NCI-H460 (cell line): ENCODE data around the gene B3GALT6. TPM values are rescaled to one million over a fixed set of nuclear protein-coding genes. Genes with fewer than 3 reads are reported as not detected.
"Not testable (repeated sequence)": the region's sequence is repeated elsewhere in the genome, so short reads cannot be mapped to it uniquely, and the experiment has no call there.

Experiments used
- DNase-seq: peaks from one replicate; pipeline ENCODE4 v3.0.0-alpha.2; 2016; ENCODE audit warnings: low read depth; ENCODE audit errors: extremely low read depth
- polyA plus RNA-seq: library from polyadenylated mRNA; depleted of rRNA; stranded (reverse); fragments of >200 nt; gene quantifications from 2 replicates; pipeline ENCODE4 v1.2.3, GENCODE V29; 2014; cell fraction: nucleus; rRNA removed
- total RNA-seq: library from RNA; depleted of rRNA; stranded (reverse); fragments of >200 nt; shearing (Covaris generic); gene quantifications from 2 replicates; pipeline ENCODE4 v1.2.3, GENCODE V29; 2014; rRNA removed

Gene B3GALT6
- total RNA-seq = 15.6 and 17.5 TPM in 2 replicates
- polyA plus RNA-seq = 22.9 and 29.8 TPM in 2 replicates

DNA sequence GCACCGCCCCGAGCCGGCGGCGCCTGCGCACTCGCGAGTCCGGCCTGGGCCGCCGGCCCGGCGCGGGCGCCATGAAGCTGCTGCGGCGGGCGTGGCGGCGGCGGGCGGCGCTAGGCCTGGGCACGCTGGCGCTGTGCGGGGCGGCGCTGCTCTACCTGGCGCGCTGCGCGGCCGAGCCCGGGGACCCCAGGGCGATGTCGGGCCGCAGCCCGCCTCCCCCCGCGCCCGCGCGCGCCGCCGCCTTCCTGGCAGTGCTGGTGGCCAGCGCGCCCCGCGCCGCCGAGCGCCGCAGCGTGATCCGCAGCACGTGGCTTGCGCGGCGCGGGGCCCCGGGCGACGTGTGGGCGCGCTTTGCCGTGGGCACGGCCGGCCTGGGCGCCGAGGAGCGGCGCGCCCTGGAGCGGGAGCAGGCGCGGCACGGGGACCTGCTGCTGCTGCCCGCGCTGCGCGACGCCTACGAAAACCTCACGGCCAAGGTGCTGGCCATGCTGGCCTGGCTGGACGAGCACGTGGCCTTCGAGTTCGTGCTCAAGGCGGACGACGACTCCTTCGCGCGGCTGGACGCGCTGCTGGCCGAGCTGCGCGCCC lies at the start of gene B3GALT6:
B3GALT6 (plus strand) TSS at position 30 of the 588 bp plus-strand sequence; CDS start at position 72, 42 bp downstream.
- DNase-seq = no peak

DNA sequence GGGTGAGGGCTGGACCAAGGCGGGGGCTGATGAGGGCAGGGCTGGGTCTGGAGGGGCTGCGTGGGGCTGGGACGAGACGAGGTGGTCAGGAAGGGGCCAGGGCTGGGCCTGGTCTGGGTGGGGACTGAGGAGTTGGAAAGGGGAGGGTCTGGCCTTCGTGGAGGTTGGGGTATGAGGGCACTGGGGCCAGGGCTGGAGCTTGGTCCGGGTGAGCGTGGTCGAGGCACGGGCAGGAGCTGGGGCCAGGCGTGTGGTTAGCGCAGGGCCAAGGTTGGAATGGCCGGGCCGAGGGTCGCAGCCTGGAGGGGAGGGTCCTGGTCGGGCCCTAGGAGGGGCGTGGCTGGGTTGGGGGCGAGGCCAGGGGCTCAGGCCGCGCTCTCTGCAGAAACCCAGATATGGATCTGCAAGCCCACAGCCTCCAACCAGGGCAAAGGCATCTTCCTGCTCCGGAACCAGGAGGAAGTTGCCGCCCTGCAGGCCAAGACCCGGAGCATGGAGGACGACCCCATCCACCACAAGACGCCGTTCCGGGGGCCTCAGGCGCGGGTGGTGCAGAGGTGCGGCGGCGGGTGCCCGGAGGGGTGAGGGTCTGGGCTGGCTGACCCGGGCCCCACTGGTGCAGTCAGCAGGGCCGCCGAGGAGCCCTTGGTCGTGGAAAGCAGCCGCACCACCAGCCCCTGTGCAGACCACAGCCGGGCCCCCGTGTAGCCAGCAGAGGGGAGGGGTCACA lies 49.4 kb upstream of the B3GALT6 start:
- no peak for DNase-seq

DNA sequence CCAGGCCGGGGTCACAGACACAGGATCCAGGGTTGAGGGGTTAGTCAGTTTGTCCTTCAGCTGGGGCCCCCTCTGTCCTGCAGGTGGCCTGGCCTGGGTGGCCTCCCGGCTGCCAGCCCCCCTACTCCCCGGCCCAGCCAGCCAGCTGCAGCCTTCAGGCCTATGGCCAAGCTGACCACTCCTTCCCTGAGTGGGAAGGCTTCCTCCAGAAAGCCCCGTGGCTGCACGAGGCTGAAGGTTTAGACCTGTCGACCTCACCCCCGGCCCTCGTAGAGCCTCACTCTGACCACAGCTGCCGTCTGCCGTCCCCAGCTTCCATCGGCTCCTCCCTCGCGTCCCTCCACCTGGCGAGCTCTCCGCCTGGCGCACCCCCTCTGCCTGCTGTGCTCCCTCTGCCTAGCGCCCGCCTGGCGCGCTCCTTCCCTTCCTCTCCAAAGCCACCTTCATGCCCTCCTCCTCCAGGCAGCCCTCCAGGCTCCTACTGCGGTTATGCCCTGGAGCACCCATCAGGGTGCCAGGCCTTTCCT lies 48.8 kb upstream of the B3GALT6 start:
- DNase-seq = no peak

DNA sequence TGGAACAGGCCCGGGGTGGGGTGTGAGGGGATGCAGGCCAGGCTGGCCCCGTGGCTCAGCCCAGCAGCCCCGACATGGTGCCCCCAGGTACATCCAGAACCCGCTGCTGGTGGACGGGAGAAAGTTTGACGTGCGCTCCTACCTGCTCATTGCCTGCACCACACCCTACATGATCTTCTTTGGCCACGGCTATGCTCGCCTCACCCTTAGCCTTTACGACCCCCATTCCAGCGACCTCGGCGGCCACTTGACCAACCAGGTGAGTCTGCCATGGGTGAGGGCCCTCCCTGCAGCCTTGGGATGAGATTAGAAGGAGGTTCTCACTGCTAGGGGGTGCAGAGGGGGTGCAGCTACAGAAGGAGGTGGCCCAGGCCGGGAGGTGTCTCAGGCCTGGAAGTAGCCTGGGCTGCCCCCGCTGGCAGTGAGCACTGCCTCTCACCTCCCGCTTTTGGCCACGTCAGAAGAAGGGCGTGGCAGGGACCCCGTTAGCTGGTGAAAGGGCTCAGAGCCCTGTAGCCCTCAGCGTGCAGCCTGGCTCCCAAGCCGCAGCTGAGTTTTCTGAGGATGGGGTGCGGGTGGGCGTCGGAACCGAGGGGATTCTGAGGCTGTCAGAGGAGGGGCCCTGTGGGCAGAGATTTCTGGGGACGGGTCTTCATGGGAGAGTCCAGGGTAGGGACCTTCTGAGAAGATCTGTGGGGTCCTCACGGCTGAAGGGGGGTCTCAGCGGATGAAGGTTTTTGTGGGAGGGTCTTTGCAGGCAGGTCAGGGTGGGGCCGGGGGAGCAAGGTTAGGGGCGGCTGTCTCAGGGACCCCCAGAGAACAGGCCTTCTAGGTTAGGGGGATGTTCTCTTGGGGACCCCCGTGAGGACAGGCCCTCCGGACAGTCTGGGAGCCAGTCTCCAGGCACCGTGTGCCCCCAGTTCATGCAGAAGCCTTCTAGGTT lies 47.9 kb upstream of the B3GALT6 start:
- DNase-seq = no peak

GRCh38 chr1:1185101-1185765 lies 46.8 kb upstream of the B3GALT6 start:
- no peak for DNase-seq

DNA sequence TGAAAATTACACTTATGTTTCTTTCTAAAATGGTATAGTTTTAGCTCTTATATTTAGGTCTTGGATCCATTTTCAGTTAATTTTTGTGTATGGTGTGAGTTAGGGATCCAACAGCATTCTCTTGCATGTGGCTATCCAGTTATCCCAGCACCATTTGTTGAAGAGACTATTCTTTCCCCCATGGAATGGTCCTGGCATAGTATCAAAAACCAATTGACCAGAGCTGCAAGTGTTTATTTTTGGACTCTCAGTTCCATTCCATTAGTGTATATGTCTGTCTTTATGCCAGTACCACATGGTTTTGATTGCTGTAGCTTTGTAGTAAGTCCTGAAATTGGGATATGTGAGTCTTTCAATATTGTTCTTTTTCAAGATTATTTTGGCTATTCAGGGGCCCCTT lies 44.1 kb upstream of the B3GALT6 start:
- no peak for DNase-seq

- DNase-seq = no peak
These were observed 42.9 kb upstream of the B3GALT6 start for GRCh38 chr1:1189111-1189510.

GRCh38 chr1:1191734-1192133 lies 40.3 kb upstream of the B3GALT6 start:
- no peak for DNase-seq

DNA sequence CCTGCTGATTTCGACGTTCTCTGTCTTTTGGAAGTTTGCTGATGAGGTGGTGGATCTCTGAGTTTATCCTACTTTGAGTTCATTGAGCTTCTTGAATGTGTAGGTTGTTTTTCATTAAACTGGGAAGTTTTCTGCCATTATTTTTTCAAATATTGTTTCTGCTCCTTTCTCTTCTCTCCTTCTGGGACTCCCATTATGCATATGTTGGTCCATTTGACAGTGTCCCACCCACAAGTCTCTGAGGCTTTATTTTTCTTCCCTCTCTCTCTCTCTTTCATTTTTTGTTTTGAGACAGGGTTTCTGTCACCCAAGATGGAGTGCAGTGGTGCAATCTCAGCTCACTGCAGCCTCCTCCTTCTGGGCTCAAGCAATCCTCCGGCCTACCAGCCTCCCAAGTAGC lies 37.3 kb upstream of the B3GALT6 start:
- DNase-seq = no peak

- not testable (repeated sequence) for DNase-seq
These were observed 36.3 kb upstream of the B3GALT6 start for GRCh38 chr1:1195726-1196125.

DNA sequence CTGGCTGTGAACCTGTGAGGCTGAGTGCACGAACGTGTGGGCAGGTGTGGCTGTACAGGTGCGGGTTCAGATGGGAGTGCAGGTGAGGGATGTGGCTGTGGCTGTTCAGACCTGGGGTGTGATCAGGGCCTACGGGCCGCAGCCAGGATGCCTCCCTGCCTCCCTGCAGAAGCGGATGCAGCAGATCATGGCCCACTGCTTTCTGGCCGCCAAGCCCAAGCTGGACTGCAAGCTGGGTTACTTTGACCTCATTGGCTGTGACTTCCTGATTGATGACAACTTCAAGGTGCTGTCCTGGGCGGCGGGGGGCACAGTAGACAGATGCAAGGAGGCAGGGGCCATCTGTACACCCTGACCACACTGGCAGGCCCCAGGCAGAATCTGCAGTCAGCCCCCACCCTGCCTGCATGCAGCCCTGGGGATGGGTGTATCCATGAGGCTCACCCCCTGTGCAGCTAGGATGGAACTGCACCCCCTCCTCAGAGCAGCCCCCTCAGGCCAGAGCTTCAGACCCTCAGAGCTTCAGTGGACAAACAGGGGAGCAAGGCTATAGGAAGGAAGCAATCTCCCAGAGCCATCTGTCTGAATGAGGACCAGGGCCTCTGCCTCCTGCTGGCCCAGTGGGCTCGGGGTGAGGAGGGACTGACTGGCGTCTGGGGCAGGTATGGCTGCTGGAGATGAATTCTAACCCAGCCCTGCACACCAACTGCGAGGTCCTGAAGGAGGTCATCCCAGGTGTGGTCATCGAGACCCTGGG lies 35.4 kb upstream of the B3GALT6 start:
- no peak for DNase-seq

GRCh38 chr1:1197188-1197500 lies 34.9 kb upstream of the B3GALT6 start:
- DNase-seq = no peak

DNA sequence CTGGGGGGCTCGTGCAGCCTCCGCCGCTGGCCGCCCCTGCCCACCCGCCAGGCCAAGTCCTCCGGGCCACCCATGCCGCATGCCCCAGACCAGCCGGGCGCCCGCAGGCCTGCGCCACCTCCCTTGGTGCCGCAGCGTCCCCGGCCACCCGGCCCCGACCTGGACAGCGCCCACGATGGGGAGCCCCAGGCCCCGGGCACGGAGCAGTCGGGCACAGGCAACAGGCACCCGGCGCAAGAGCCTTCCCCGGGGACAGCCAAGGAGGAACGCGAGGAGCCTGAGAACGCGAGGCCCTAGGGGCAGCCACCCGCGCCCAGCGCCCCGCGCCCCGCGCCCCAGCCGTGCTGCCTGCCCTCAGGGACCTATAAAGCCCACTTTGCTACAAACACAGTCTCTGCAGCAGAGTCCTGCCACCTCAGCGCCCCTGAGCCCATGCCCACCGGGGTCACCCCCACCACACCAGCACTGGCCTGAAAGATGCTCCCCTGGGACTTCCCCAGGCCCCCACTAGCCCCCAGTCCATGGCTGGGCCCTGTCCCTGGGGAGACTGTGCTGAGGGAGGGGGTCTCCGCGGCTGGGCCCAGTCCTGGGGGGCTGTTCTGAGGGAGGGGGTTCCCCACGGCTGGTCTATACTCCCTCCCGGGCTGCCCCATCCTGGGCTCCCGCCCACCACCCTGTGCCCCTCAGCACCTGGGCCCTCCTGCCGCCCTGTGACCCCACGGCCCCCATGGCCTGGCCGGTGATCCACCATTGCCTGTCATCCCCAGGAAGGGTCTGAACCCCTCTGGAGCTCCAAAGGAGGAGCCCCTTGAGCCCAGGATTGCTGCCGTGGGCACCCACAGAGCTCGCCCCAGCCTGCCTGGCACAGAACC lies 34.2 kb upstream of the B3GALT6 start:
- DNase-seq = no peak

- no peak for DNase-seq
These were observed 33.5 kb upstream of the B3GALT6 start for GRCh38 chr1:1198423-1199140.

GRCh38 chr1:1199141-1199960 lies 32.7 kb upstream of the B3GALT6 start:
- DNase-seq = no peak

DNA sequence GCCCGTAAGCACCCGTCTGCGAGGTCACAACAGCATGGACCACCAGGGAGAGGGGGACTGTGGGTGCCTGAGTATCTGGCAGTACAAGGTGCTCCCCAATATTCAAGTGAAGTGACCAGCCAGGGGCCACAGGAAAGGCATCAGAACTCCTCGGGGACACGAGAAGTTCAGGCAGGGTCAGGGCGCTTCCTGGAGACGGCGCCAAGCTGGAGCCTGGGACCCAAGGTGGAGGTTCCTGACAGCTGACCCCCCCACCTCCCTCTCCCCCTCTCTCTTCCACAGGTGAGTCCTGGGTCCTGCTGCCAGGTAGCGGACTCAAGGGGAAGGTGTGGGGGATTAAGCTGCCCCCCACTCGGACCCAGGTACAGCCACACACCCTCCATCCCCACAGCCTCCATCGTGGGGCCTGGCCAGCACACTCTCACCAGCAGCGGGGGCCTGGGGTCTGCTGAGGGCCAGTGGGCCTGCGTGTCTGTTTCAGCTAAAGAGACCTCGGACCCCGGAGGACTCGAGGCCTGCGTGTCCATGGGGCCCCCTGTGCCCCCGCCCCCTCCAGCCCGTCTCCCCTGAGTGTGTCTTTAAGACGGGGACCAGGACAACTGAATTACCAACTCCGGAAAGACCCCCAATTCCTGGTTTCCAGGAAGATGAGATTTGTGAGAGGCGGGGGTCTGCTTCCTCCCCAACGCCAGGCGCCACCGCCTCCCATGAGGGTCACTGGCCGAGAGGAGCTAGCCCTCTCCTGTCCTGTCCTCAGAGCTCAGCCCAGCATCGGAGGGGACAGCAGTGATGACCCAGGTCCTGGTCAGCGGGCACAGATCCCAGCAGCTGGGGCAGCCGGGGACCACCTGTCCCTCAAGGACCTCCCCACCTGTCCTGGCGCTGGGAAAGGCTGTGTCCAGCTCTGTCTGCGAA lies 31.8 kb upstream of the B3GALT6 start:
- DNase-seq = no peak
